Measurements from ENCODE around the gene ATOH8.

ATOH8 gene

DNA sequence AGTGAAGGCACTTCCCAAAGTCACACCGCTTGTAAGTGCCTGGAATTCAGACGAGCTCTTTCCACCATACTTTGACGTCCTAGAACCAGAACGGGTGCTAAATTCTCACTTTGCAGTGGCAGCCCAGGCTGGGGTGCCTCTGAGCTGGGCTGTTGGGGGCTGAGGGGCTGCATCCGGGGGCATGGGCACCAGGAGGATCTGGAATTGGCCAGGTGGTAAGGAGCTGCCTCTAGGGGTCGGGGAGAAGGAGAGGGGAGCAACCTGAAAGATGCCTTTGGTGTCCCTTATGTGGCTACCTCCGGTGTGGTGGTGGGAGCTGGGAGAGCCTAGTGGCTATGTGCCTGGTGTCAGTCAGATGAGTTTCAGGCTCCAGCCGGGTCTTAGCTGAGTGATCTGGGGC, 7.1 kb downstream of the ATOH8 start:
- Histone ChIP-seq H3K36me3 (ENCODE audit: control insufficient read depth in 2 of 2, insufficient read depth in 2 of 2, low read length in 2 of 2) (no peaks in the 10 kb centered on the region), H3K27ac (ENCODE audit: low read depth in 2 of 2, low read length in 2 of 2) (no peak overlapping the region), H3K4me3 (ENCODE audit: low read length in 2 of 2) (no peak overlapping the region)

GRCh38 chr2:85761512-85761944, 7.7 kb downstream of the ATOH8 start:
- no peak overlapping the region for H3K27ac ChIP-seq (ENCODE audit: low read depth in 2 of 2, low read length in 2 of 2)
- H3K27me3 ChIP-seq (ENCODE audit: control insufficient read depth in 2 of 2, insufficient read depth in 2 of 2, low read length in 2 of 2), result peaks cover 2 to 6% of the 10 kb centered on the region in 2 donors
- H3K36me3 ChIP-seq (ENCODE audit: control insufficient read depth in 2 of 2, insufficient read depth in 2 of 2, low read length in 2 of 2), result no peaks in the 10 kb centered on the region
- no peaks in the 10 kb centered on the region for H3K9me3 ChIP-seq (ENCODE audit: control insufficient read depth in 2 of 2, low read length in 2 of 2)
- no peak overlapping the region for H3K9ac ChIP-seq (ENCODE audit: low read depth in 1 of 2, low read length in 2 of 2)
- peaks cover 8 to 15% of the 10 kb centered on the region in 2 donors for H3K4me1 ChIP-seq (ENCODE audit: control insufficient read depth in 2 of 2, insufficient read depth in 2 of 2, low read length in 2 of 2)
- no peak overlapping the region for H3K4me3 ChIP-seq (ENCODE audit: low read length in 2 of 2)

More for the DNA sequence above, 7.1 kb downstream of the ATOH8 start:
- peaks cover 2 to 11% of the 10 kb centered on the region in 2 donors for H3K27me3 ChIP-seq (ENCODE audit: control insufficient read depth in 2 of 2, insufficient read depth in 2 of 2, low read length in 2 of 2)
- peaks cover 12 to 20% of the 10 kb centered on the region in 2 donors for H3K4me1 ChIP-seq (ENCODE audit: control insufficient read depth in 2 of 2, insufficient read depth in 2 of 2, low read length in 2 of 2)
- H3K9ac ChIP-seq (ENCODE audit: low read depth in 1 of 2, low read length in 2 of 2), result no peak overlapping the region
- no peaks in the 10 kb centered on the region for H3K9me3 ChIP-seq (ENCODE audit: control insufficient read depth in 2 of 2, low read length in 2 of 2)

DNA sequence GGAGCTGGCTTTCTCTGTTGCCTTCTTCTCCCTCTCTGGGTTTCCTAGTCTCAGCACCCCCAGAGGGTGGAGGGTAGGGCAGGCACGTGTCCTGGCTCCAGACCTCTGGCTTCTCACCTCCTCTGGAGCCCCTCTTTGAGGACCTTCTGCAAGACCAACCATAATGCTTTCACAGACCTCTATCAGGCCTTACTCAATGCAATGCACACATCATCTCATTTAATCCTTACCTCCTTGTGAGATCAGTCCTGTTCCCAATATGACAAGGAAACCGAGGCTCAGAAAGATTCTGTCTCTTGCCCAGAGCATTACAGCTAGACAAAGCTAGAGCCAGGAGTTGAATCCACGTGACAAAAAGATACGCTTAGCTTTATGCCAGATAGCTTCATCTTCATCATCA, 8.2 kb downstream of the ATOH8 start:
- Histone ChIP-seq H3K9me3 (ENCODE audit: control insufficient read depth in 2 of 2, low read length in 2 of 2) (no peaks in the 10 kb centered on the region), H3K4me1 (ENCODE audit: control insufficient read depth in 2 of 2, insufficient read depth in 2 of 2, low read length in 2 of 2) (peaks cover 4 to 10% of the 10 kb centered on the region in 2 donors), H3K36me3 (ENCODE audit: control insufficient read depth in 2 of 2, insufficient read depth in 2 of 2, low read length in 2 of 2) (no peaks in the 10 kb centered on the region), H3K27ac (ENCODE audit: low read depth in 2 of 2, low read length in 2 of 2) (no peak overlapping the region), H3K27me3 (ENCODE audit: control insufficient read depth in 2 of 2, insufficient read depth in 2 of 2, low read length in 2 of 2) (peaks cover 2 to 3% of the 10 kb centered on the region in 2 donors), H3K4me3 (ENCODE audit: low read length in 2 of 2) (no peak overlapping the region), H3K9ac (ENCODE audit: low read depth in 1 of 2, low read length in 2 of 2) (no peak overlapping the region)

DNA sequence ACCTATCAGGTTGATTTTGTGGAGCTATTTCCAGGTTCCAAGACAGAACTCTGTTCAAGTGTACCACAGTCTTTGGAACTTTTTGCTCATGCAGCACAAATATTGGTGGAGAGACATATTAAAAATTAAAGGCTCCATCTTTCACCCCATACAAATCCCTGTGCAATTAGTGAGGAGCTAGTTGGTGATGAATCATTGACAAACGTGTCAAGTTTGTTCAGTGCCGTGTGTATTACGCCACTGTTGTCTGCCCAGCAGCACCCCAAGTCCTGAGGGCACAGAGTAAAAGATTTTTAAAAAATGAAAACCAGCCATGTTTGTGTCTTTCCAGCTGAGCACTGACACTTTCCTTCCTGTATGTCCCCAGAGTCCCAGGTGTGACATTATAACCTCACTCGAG, 9.3 kb downstream of the ATOH8 start:
- Histone ChIP-seq H3K4me1 (ENCODE audit: control insufficient read depth in 2 of 2, insufficient read depth in 2 of 2, low read length in 2 of 2) (peaks cover 0 to 4% of the 10 kb centered on the region in 2 donors), H3K27me3 (ENCODE audit: control insufficient read depth in 2 of 2, insufficient read depth in 2 of 2, low read length in 2 of 2) (peaks cover 0 to 2% of the 10 kb centered on the region in 2 donors), H3K9ac (ENCODE audit: low read depth in 1 of 2, low read length in 2 of 2) (no peak overlapping the region), H3K4me3 (ENCODE audit: low read length in 2 of 2) (no peak overlapping the region), H3K36me3 (ENCODE audit: control insufficient read depth in 2 of 2, insufficient read depth in 2 of 2, low read length in 2 of 2) (no peaks in the 10 kb centered on the region), H3K9me3 (ENCODE audit: control insufficient read depth in 2 of 2, low read length in 2 of 2) (no peaks in the 10 kb centered on the region), H3K27ac (ENCODE audit: low read depth in 2 of 2, low read length in 2 of 2) (no peak overlapping the region)

- no peaks in the 10 kb centered on the region for H3K36me3 ChIP-seq (ENCODE audit: control insufficient read depth in 2 of 2, insufficient read depth in 2 of 2, low read length in 2 of 2)
- H3K9me3 ChIP-seq (ENCODE audit: control insufficient read depth in 2 of 2, low read length in 2 of 2), result no peaks in the 10 kb centered on the region
- H3K9ac ChIP-seq (ENCODE audit: low read depth in 1 of 2, low read length in 2 of 2), result no peak overlapping the region
- H3K27me3 ChIP-seq (ENCODE audit: control insufficient read depth in 2 of 2, insufficient read depth in 2 of 2, low read length in 2 of 2), result peaks cover 0 to 2% of the 10 kb centered on the region in 2 donors
- H3K4me3 ChIP-seq (ENCODE audit: low read length in 2 of 2), result no peak overlapping the region
- no peak overlapping the region for H3K27ac ChIP-seq (ENCODE audit: low read depth in 2 of 2, low read length in 2 of 2)
- H3K4me1 ChIP-seq (ENCODE audit: control insufficient read depth in 2 of 2, insufficient read depth in 2 of 2, low read length in 2 of 2), result peaks cover 2 to 5% of the 10 kb centered on the region in 2 donors
Observed at GRCh38 chr2:85763831-85764230, 10.0 kb downstream of the ATOH8 start.

DNA sequence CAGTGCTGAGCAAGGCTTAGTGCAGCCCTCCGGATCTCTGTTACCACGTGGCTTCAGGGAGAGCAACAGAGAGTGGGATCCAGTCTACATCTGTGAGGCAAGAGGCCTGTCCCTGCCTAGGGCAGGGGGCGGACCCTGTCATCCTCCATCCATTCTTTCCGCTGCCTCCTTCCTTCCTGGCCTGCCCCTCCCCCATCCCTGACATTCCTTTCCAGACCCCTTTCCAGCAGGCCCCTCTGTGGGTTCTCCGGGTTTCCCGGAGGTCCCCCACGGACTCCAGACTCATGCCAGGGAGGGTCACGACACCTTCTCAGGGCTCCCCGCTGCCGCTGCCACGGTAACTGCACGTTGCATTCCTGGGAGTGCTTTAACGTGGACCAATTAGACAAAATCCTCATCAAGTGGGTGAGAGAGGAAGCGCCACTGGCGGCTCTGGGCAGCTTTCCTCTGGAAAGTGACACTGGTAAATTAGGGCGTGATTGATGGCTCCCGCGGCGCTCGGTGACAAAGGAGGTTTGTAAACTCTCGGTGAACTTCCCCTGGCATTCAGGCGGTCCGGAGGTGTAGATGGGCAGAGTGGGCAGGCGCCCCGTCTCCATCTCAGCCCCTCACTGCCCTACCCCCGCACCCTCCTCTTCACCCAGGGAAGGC, 11.4 kb downstream of the ATOH8 start:
- no peak overlapping the region for H3K9ac ChIP-seq (ENCODE audit: low read depth in 1 of 2, low read length in 2 of 2)
- no peaks in the 10 kb centered on the region for H3K36me3 ChIP-seq (ENCODE audit: control insufficient read depth in 2 of 2, insufficient read depth in 2 of 2, low read length in 2 of 2)
- peaks cover 0 to 2% of the 10 kb centered on the region in 2 donors for H3K27me3 ChIP-seq (ENCODE audit: control insufficient read depth in 2 of 2, insufficient read depth in 2 of 2, low read length in 2 of 2)
- H3K9me3 ChIP-seq (ENCODE audit: control insufficient read depth in 2 of 2, low read length in 2 of 2), result no peaks in the 10 kb centered on the region
- H3K4me3 ChIP-seq (ENCODE audit: low read length in 2 of 2), result no peak overlapping the region
- H3K27ac ChIP-seq (ENCODE audit: low read depth in 2 of 2, low read length in 2 of 2), result no peak overlapping the region
- H3K4me1 ChIP-seq (ENCODE audit: control insufficient read depth in 2 of 2, insufficient read depth in 2 of 2, low read length in 2 of 2), result peaks cover 7 to 9% of the 10 kb centered on the region in 2 donors

DNA sequence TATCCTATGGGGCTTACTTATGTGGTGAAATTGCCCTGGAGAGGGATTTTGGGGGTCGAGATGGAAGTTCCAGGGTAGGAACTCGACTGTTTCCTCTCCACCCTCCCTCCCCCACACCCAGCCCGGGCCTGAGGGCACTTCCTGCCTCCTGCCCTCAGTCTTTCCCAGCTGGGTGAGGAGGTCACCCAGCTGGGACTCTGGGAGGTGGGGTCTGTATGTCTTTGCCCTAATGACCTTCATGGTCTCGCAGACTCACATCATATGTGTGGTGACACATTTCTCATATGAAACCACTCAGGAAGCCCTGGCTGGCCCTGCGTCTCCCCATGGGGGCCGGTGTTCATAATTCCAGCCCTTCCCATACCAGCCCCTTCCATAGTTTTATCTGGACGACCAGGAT, 12.4 kb downstream of the ATOH8 start:
- H3K9me3 ChIP-seq (ENCODE audit: control insufficient read depth in 2 of 2, low read length in 2 of 2), result no peaks in the 10 kb centered on the region
- H3K36me3 ChIP-seq (ENCODE audit: control insufficient read depth in 2 of 2, insufficient read depth in 2 of 2, low read length in 2 of 2), result no peaks in the 10 kb centered on the region

DNA sequence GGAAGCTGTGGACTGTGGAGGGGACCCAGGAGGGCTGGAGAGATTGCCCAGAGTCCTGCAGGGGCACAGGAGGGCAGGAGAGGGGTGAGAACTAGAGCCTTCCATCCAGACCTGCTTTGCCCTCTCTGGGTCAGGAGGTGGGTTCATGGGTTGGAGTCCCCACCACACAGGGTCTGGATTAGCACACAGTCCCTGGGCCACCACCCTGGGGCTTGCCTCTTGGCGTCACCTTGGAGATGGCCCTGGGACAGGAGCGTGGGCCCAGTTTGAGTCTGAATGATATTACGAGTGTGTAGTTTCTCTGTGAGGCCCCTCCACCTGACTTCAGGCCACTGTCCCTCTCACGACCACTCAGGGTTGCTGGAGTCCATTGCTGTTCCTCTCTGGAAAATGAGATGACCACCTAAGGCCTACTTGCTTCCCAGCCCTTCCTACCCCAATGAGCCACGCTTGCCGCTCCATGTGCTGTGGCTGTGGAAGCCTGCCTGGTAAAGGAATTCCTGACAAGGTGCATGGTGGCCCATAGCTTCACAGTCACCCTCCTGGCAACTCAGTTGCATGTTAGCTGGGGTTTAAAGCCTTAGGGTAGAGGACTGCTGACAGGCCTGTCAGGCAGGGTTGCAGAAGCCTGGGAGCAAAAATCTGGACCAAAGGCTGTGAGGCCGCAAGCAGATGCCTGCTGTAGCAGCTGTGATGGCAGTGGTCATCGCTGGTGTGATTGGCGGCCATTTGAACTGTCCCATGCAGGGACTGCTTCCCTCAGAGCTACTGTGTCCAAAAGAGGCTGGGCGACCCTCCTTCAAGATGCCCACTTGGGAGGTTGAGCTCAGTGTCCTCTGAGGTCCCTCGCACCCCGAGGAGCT, 14.2 kb downstream of the ATOH8 start:
- H3K27me3 ChIP-seq (ENCODE audit: control insufficient read depth in 2 of 2, insufficient read depth in 2 of 2, low read length in 2 of 2), result peaks cover 0 to 2% of the 10 kb centered on the region in 2 donors
- H3K27ac ChIP-seq (ENCODE audit: low read depth in 2 of 2, low read length in 2 of 2), result no peak overlapping the region
- no peak overlapping the region for H3K4me3 ChIP-seq (ENCODE audit: low read length in 2 of 2)
- no peaks in the 10 kb centered on the region for H3K9me3 ChIP-seq (ENCODE audit: control insufficient read depth in 2 of 2, low read length in 2 of 2)
- no peak overlapping the region for H3K9ac ChIP-seq (ENCODE audit: low read depth in 1 of 2, low read length in 2 of 2)
- H3K4me1 ChIP-seq (ENCODE audit: control insufficient read depth in 2 of 2, insufficient read depth in 2 of 2, low read length in 2 of 2), result peaks cover 25 to 26% of the 10 kb centered on the region in 2 donors
- H3K36me3 ChIP-seq (ENCODE audit: control insufficient read depth in 2 of 2, insufficient read depth in 2 of 2, low read length in 2 of 2), result no peaks in the 10 kb centered on the region

More for the DNA sequence above, 12.4 kb downstream of the ATOH8 start:
- peaks cover 12 to 14% of the 10 kb centered on the region in 2 donors for H3K4me1 ChIP-seq (ENCODE audit: control insufficient read depth in 2 of 2, insufficient read depth in 2 of 2, low read length in 2 of 2)
- H3K27ac ChIP-seq (ENCODE audit: low read depth in 2 of 2, low read length in 2 of 2), result no peak overlapping the region
- peaks cover 0 to 2% of the 10 kb centered on the region in 2 donors for H3K27me3 ChIP-seq (ENCODE audit: control insufficient read depth in 2 of 2, insufficient read depth in 2 of 2, low read length in 2 of 2)
- no peak overlapping the region for H3K9ac ChIP-seq (ENCODE audit: low read depth in 1 of 2, low read length in 2 of 2)
- no peak overlapping the region for H3K4me3 ChIP-seq (ENCODE audit: low read length in 2 of 2)

GRCh38 chr2:85768713-85769112, 14.9 kb downstream of the ATOH8 start:
- Histone ChIP-seq H3K36me3 (ENCODE audit: control insufficient read depth in 2 of 2, insufficient read depth in 2 of 2, low read length in 2 of 2) (no peaks in the 10 kb centered on the region), H3K27ac (ENCODE audit: low read depth in 2 of 2, low read length in 2 of 2) (no peak overlapping the region), H3K4me3 (ENCODE audit: low read length in 2 of 2) (no peak overlapping the region), H3K9ac (ENCODE audit: low read depth in 1 of 2, low read length in 2 of 2) (no peak overlapping the region), H3K4me1 (ENCODE audit: control insufficient read depth in 2 of 2, insufficient read depth in 2 of 2, low read length in 2 of 2) (peaks cover 26 to 29% of the 10 kb centered on the region in 2 donors), H3K9me3 (ENCODE audit: control insufficient read depth in 2 of 2, low read length in 2 of 2) (no peaks in the 10 kb centered on the region), H3K27me3 (ENCODE audit: control insufficient read depth in 2 of 2, insufficient read depth in 2 of 2, low read length in 2 of 2) (peaks cover 0 to 2% of the 10 kb centered on the region in 2 donors)

All from mucosa of rectum (tissue), 2 donors.